ENCODE data around the gene NLRP1.

NLRP1 gene

GRCh38 chr17:5514976-5515375 lies 69.3 kb downstream of the NLRP1 start:
- Mint-ChIP-seq H3K4me3 (no peak overlapping the region), H3K27ac (no peak overlapping the region), H3K36me3 (ENCODE audit: low read depth) (no peaks in the 10 kb centered on the region), H3K27me3 (ENCODE audit: low read depth, poor library complexity) (peaks cover 27% of the 10 kb centered on the region), H3K9me3 (no peaks in the 10 kb centered on the region), H3K4me1 (peaks cover 15% of the 10 kb centered on the region)
- DNase-seq: no peak
- no peak for TF ChIP-seq CTCF (IDR thresholded peaks at IDR 0.05)

GRCh38 chr17:5513628-5514027 lies 70.7 kb downstream of the NLRP1 start:
- Mint-ChIP-seq H3K27me3 (ENCODE audit: low read depth, poor library complexity) (peaks cover 27% of the 10 kb centered on the region), H3K4me3 (no peak overlapping the region), H3K4me1 (peaks cover 27% of the 10 kb centered on the region), H3K9me3 (no peaks in the 10 kb centered on the region), H3K36me3 (ENCODE audit: low read depth) (no peaks in the 10 kb centered on the region), H3K27ac (no peak overlapping the region)
- no peak for TF ChIP-seq CTCF (IDR thresholded peaks at IDR 0.05)
- DNase-seq: no peak

- no peak for DNase-seq
- no peaks in the 10 kb centered on the region for H3K36me3 Mint-ChIP-seq (ENCODE audit: low read depth)
- H3K9me3 Mint-ChIP-seq: no peaks in the 10 kb centered on the region
- no peak for TF ChIP-seq CTCF (IDR thresholded peaks at IDR 0.05)
- H3K27me3 Mint-ChIP-seq (ENCODE audit: low read depth, poor library complexity): peaks cover 15% of the 10 kb centered on the region
- no peak overlapping the region for H3K4me3 Mint-ChIP-seq
- H3K27ac Mint-ChIP-seq: no peak overlapping the region
- peaks cover 22% of the 10 kb centered on the region for H3K4me1 Mint-ChIP-seq
Measured at GRCh38 chr17:5511401-5512225, 72.7 kb downstream of the NLRP1 start.

GRCh38 chr17:5510771-5511170 lies 73.5 kb downstream of the NLRP1 start:
- no peaks in the 10 kb centered on the region for H3K9me3 Mint-ChIP-seq
- peaks cover 24% of the 10 kb centered on the region for H3K4me1 Mint-ChIP-seq
- no peak for DNase-seq
- no peak overlapping the region for H3K27ac Mint-ChIP-seq
- H3K36me3 Mint-ChIP-seq (ENCODE audit: low read depth): no peaks in the 10 kb centered on the region
- no peak overlapping the region for H3K4me3 Mint-ChIP-seq
- peaks cover 8% of the 10 kb centered on the region for H3K27me3 Mint-ChIP-seq (ENCODE audit: low read depth, poor library complexity)
- TF ChIP-seq CTCF (IDR thresholded peaks at IDR 0.05): no peak

GRCh38 chr17:5509482-5509881 lies 74.8 kb downstream of the NLRP1 start:
- no peak for TF ChIP-seq CTCF (IDR thresholded peaks at IDR 0.05)
- DNase-seq: no peak
- H3K9me3 Mint-ChIP-seq: no peaks in the 10 kb centered on the region
- peaks cover 36% of the 10 kb centered on the region for H3K4me1 Mint-ChIP-seq
- no peaks in the 10 kb centered on the region for H3K36me3 Mint-ChIP-seq (ENCODE audit: low read depth)
- peaks cover 7% of the 10 kb centered on the region for H3K27me3 Mint-ChIP-seq (ENCODE audit: low read depth, poor library complexity)
- H3K27ac Mint-ChIP-seq: no peak overlapping the region
- H3K4me3 Mint-ChIP-seq: no peak overlapping the region

GRCh38 chr17:5508810-5509209 lies 75.5 kb downstream of the NLRP1 start:
- peaks cover 37% of the 10 kb centered on the region for H3K4me1 Mint-ChIP-seq
- H3K36me3 Mint-ChIP-seq (ENCODE audit: low read depth): no peaks in the 10 kb centered on the region
- H3K27ac Mint-ChIP-seq: no peak overlapping the region
- H3K9me3 Mint-ChIP-seq: no peaks in the 10 kb centered on the region
- peaks cover 14% of the 10 kb centered on the region for H3K27me3 Mint-ChIP-seq (ENCODE audit: low read depth, poor library complexity)
- TF ChIP-seq CTCF (IDR thresholded peaks at IDR 0.05): no peak
- H3K4me3 Mint-ChIP-seq: no peak overlapping the region
- no peak for DNase-seq

Data from nephron progenitor cell (in vitro differentiated cells).